ENCODE data around the gene EXOC5.

DNA sequence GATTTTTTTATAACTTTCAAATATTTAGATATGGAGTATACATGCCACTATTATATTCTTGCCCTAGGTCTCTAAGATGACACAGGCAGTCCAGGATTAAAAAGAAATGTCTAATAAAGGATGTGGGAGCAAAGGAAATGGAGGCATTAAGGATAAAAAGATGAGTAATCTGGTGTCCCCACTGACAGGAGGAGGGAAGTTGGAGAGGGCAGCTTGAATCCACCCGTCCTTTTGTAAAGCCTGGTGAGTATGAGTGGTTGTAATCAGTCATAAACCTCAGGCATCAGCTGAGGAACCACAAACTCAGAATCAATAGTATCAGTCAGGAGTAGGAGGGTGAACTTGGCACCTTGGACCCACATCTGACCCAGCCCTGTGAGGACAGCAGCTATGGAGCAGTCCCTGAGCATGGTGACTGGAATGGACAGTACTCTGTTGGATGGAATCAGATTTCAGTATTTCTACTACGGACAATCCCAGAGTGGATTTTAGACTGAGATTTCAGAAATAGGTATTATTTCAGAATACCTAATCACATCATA is 100.5 kb downstream of the EXOC5 start:
- TF ChIP-seq, protein P1, sequence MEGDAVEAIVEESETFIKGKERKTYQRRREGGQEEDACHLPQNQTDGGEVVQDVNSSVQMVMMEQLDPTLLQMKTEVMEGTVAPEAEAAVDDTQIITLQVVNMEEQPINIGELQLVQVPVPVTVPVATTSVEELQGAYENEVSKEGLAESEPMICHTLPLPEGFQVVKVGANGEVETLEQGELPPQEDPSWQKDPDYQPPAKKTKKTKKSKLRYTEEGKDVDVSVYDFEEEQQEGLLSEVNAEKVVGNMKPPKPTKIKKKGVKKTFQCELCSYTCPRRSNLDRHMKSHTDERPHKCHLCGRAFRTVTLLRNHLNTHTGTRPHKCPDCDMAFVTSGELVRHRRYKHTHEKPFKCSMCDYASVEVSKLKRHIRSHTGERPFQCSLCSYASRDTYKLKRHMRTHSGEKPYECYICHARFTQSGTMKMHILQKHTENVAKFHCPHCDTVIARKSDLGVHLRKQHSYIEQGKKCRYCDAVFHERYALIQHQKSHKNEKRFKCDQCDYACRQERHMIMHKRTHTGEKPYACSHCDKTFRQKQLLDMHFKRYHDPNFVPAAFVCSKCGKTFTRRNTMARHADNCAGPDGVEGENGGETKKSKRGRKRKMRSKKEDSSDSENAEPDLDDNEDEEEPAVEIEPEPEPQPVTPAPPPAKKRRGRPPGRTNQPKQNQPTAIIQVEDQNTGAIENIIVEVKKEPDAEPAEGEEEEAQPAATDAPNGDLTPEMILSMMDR (conservative IDR thresholded peaks at IDR 0.05; ENCODE audit: low read depth, low read length) = no peak
- TF ChIP-seq EZH2phosphoT487 (IDR thresholded peaks at IDR 0.05; ENCODE audit: borderline replicate concordance, low read length) = no peak
